MCF 10A (cell line): ENCODE data around the gene SAP30. TPM values are rescaled to one million over a fixed set of nuclear protein-coding genes. Genes with fewer than 3 reads are reported as not detected.

Source experiments
- BruUV-seq: library from RNA; stranded (reverse); fragments of 400-500 nt; replicated peaks from 2 replicates; lab custom pipeline; 2021; lab: Mats Ljungman, UMichigan
- CTCF ChIA-PET: fragments of 300-600 bp; sonication (Branson Sonifier 250); formaldehyde crosslinking; extraction: SDS; loops from one replicate; lab custom pipeline; 2021; ENCODE audit warnings: antibody characterized with exemption, inconsistent platforms; lab: Yijun Ruan, JAX
- POLR2A ChIA-PET: fragments of 300-600, 350-650 bp; sonication (Branson Sonifier 250); formaldehyde crosslinking; extraction: SDS; loops from one replicate; lab custom pipeline; 2020; ENCODE audit warnings: antibody characterized with exemption, inconsistent platforms; lab: Yijun Ruan, JAX
- DNase-seq: peaks from one replicate; pipeline ENCODE4 v3.0.0-alpha.2; 2018; ENCODE audit not compliant: unreplicated experiment
- H3K27ac Mint-ChIP-seq: one replicate; pipeline ENCODE4 v1.8.0; 2022; ENCODE audit warnings: mild to moderate bottlenecking, low read depth, mixed read lengths; ENCODE audit not compliant: unreplicated experiment
- H3K27me3 Mint-ChIP-seq: one replicate; pipeline ENCODE4 v1.8.0; 2022; ENCODE audit warnings: mixed read lengths; ENCODE audit not compliant: insufficient read depth, unreplicated experiment
- H3K36me3 Mint-ChIP-seq: one replicate; pipeline ENCODE4 v1.8.0; 2022; ENCODE audit warnings: mild to moderate bottlenecking, moderate library complexity, mixed read lengths; ENCODE audit not compliant: insufficient read depth, unreplicated experiment
- H3K4me1 Mint-ChIP-seq: one replicate; pipeline ENCODE4 v1.8.0; 2022; ENCODE audit warnings: mixed read lengths; ENCODE audit not compliant: insufficient read depth, unreplicated experiment
- H3K4me3 Mint-ChIP-seq: one replicate; pipeline ENCODE4 v1.8.0; 2022; ENCODE audit warnings: mild to moderate bottlenecking, moderate library complexity, mixed read lengths; ENCODE audit not compliant: unreplicated experiment
- H3K9me3 Mint-ChIP-seq: one replicate; pipeline ENCODE4 v1.8.0; 2022; ENCODE audit warnings: mixed read lengths; ENCODE audit not compliant: unreplicated experiment
- intact Hi-C: fragments of 100-400 bp; cut with micrococcal nuclease; formaldehyde crosslinking; loops from 2 replicates; pipeline ENCODE4 v1.14.1; 2022
- total RNA-seq: library from RNA; stranded (reverse); gene quantifications from 2 replicates; pipeline ENCODE4 v1.2.3, GENCODE V29; 2022
- TF ChIP-seq, protein P1 (sequence below): fragments of 200-600 bp; IDR thresholded peaks from one replicate; pipeline ENCODE4 v1.8.0; 2022; ENCODE audit warnings: antibody characterized with exemption, mild to moderate bottlenecking; ENCODE audit not compliant: unreplicated experiment

The SAP30 gene
- total RNA-seq, 1 experiment from 2014 or later = 30.6 TPM

DNA sequence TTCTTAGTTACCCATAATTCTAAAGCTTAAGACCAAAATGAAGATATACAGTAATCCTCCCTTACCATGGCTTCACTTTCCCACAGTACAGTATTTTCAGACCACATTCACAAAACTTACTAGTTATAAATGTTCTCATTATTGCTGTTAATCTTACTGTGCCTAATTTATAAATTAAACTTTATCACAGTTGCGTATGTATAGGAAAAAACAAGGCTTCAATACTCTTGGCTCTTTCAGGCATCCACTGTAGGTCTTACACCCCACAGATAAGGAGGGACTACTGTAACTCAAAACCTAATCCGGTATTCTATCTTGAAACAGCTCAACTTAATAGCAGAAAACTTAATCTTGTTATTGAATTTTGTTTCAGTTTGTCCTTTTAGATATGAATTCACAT is 40.2 kb upstream of the SAP30 start:
- DNase-seq = no peak
- ChIA-PET POLR2A (interaction anchor here (0.6 to 14.4 kb wide), 5 partner anchors 10 to 952 kb away, joined by 3 to 824 read pairs (median 95); partner anchors contain the start of genes FBXO8 and SAP30), CTCF (interaction anchor here (0.8 to 7.6 kb wide), 6 partner anchors 10 to 317 kb away, joined by 3 to 78 read pairs (median 10); partner anchors contain the start of gene SAP30)
- Mint-ChIP-seq H3K9me3 (no peaks in the 10 kb centered on the region), H3K4me3 (no peak overlapping the region), H3K4me1 (peaks cover 6% of the 10 kb centered on the region), H3K36me3 (peaks cover 77% of the 10 kb centered on the region), H3K27me3 (no peaks in the 10 kb centered on the region), H3K27ac (peak overlapping the region; percentile 5)
- TF ChIP-seq, protein P1, sequence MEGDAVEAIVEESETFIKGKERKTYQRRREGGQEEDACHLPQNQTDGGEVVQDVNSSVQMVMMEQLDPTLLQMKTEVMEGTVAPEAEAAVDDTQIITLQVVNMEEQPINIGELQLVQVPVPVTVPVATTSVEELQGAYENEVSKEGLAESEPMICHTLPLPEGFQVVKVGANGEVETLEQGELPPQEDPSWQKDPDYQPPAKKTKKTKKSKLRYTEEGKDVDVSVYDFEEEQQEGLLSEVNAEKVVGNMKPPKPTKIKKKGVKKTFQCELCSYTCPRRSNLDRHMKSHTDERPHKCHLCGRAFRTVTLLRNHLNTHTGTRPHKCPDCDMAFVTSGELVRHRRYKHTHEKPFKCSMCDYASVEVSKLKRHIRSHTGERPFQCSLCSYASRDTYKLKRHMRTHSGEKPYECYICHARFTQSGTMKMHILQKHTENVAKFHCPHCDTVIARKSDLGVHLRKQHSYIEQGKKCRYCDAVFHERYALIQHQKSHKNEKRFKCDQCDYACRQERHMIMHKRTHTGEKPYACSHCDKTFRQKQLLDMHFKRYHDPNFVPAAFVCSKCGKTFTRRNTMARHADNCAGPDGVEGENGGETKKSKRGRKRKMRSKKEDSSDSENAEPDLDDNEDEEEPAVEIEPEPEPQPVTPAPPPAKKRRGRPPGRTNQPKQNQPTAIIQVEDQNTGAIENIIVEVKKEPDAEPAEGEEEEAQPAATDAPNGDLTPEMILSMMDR = no peak
- intact Hi-C loops = no loop called here
- BruUV-seq = no TSS peak

DNA sequence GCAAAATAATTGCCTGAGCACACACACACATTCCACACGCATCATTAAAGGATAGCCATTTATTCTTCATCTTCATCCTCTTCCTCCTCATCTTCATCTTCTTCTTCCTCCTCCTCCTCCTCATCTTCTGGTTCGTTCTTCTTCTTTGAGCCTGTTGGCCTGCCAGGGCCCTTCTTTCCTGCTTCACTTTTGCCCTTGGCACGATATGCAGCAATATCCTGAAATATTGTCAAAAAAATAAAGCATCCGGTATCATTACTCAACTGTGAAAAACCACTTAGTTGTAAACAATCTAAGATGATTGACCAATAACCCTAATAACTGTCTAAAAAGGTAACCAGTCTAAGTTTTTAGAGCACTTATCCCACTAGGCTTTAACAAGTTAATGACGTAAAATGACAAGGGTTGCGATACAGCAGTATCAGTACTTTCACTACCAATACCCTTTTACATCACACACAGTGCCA is 38.7 kb upstream of the SAP30 start:
- Mint-ChIP-seq H3K36me3 (peaks cover 75% of the 10 kb centered on the region), H3K27me3 (no peaks in the 10 kb centered on the region), H3K4me3 (peak overlapping the region; percentile 99), H3K4me1 (peaks cover 14% of the 10 kb centered on the region), H3K27ac (peak overlapping the region; percentile 100), H3K9me3 (no peaks in the 10 kb centered on the region)
- TF ChIP-seq, protein P1 = no peak
- ChIA-PET CTCF (interaction anchor here (0.7 to 7.6 kb wide), 5 partner anchors 12 to 921 kb away, joined by 3 to 78 read pairs (median 5); partner anchors contain the start of gene SAP30), POLR2A (interaction anchor here (0.7 to 14.4 kb wide), 9 partner anchors 8 to 951 kb away, joined by 3 to 824 read pairs (median 35); partner anchors contain the start of genes CEP44, FBXO8 and SAP30)
- no TSS peak for BruUV-seq
- DNase-seq = peak; percentile 44
- intact Hi-C loops = no loop called here

DNA sequence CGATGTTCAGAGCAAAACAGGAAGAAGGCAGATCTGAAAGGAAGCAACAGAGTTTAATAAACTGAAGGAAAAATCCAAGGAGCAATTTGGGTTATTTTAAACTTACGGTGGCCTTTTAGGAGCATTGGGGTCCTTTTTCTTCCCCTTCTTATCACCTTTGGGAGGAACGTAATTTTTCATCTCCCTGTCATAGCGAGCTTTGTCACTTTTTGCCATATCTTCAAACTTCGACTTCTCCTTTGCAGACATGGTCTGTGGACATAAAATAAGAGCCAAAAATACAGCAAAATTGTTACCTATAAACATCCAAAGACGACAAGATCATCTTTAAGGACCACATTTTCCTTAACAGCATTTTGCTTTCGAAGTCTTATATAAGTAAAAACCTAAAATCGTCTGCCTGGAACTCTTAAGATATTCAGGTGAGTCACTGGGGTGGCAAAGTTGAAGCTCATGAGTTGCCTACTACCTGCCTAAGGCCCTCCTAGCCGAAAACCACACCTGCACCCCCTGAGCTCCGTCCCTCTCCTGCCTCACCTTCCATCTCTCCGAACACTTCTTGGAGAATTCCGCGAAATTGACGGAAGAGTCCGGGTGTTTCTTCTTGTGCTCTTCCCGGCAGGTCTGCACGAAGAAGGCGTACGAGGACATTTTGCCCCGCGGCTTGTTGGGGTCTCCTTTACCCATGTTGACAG is 37.6 kb upstream of the SAP30 start:
- POLR2A ChIA-PET = interaction anchor here (0.7 to 14.4 kb wide), 26 partner anchors 9 to 950 kb away, joined by 3 to 824 read pairs (median 5); partner anchors contain the start of genes CEP44, FBXO8 and SAP30
- Mint-ChIP-seq H3K9me3 (no peaks in the 10 kb centered on the region), H3K27ac (peak overlapping the region; percentile 100), H3K4me3 (peak overlapping the region; percentile 99), H3K27me3 (no peaks in the 10 kb centered on the region), H3K4me1 (peaks cover 14% of the 10 kb centered on the region), H3K36me3 (peaks cover 65% of the 10 kb centered on the region)
- CTCF ChIA-PET = interaction anchor here (0.7 to 7.6 kb wide), 9 partner anchors 13 to 920 kb away, joined by 3 to 78 read pairs (median 3); partner anchors contain the start of gene SAP30
- DNase-seq = peak; percentile 49
- TF ChIP-seq, protein P1 = no peak
- intact Hi-C loops = no loop called here
- BruUV-seq = no TSS peak

DNA sequence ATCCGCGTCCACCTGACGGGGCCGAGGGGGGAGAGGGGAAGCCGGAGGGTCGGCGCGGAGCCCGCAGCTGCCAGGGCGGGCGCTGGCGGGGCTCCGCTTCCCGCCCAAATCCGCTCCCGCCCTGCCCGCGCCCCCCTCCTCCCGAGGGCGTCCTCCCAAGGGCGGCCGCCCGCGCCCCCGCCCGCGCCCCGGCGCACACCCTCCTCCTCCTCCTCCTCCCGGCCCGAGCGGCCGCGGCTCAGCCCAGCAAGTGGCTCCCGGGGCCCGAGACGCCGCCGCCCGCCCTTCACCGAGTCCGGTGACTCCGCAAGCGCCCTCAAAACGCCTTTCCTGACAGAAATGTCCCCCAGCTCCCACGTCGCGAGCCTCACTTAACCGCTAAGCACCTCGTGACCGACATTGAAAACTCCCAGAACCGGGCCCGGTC is 37.1 kb upstream of the SAP30 start:
- Mint-ChIP-seq H3K4me3 (peak overlapping the region; percentile 99), H3K36me3 (peaks cover 59% of the 10 kb centered on the region), H3K27ac (peak overlapping the region; percentile 100), H3K4me1 (peaks cover 14% of the 10 kb centered on the region), H3K9me3 (no peaks in the 10 kb centered on the region), H3K27me3 (no peaks in the 10 kb centered on the region)
- intact Hi-C loops = loop anchor here (1.0 kb wide), 2 partner anchors 36 to 83 kb away; no protein-coding TSS in a partner anchor
- TF ChIP-seq, protein P1 = no peak
- no TSS peak for BruUV-seq
- CTCF ChIA-PET = interaction anchor here (0.9 to 7.6 kb wide), 5 partner anchors 15 to 87 kb away, joined by 3 to 78 read pairs (median 7); partner anchors contain the start of gene SAP30
- POLR2A ChIA-PET = interaction anchor here (0.7 to 14.4 kb wide), 30 partner anchors 8 to 1093 kb away, joined by 3 to 824 read pairs (median 5); partner anchors contain the start of genes CEP44, FBXO8 and SAP30
- no peak for DNase-seq
